Measurements from ENCODE around the gene CCDC12. TPM values are rescaled to one million over a fixed set of nuclear protein-coding genes. Genes with fewer than 3 reads are reported as not detected.
A peak's percentile ranks its signal among the peaks of the same experiment; 100 is the strongest.

Gene CCDC12
- total and polyA plus RNA-seq, 4 experiments from 2014 or later, result 59.3 to 102 (median 73.0) TPM

DNA sequence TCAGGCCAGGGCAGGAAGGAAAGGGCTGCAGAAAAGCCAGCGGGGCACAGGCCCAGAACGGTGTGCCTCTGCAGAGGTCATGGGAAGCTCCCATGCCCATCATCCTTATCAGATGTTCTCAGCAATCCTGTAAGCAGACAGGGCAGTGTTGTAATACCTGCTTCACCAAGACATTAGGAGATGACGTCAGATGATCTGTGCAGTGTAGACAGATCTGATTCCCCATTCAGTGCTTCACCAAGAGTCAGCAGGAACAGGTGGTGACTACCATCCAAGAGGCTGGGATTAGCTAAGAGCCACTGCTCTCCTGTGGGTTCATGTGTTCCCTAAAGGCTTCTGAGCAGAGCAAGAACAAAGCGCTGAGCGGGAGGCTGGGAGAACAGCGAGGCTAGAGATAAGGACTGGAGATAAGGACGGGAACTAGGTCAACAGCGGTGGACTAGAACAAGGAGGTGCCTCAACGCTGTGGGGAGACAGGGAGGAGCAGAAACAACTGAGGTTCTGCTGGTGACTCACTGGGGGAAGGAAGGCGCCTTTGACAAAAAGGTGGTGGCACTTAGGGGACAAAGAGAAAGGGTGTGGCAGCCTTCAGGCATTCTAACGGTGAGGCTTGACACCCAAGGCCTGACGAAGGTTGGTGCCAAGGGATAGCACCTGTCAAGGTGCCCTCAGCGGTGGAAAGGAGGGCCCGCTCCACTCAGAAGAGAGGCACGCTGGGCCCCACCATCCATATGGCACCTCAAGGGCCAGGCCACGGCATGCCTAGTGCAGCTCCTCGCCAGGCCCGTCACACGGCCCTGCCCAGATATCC is 28.4 kb downstream of the CCDC12 start:
- peak; percentile 73 to 97 (median 83) for DNase-seq
- Mint-ChIP-seq H3K9me3 (peaks cover 0 to 2% (median 0%) of the 10 kb centered on the region in 8 donors), H3K4me1 (peaks cover 70 to 94% (median 80%) of the 10 kb centered on the region in 4 donors), H3K4me3 (peak overlapping the region; percentile 56 to 85 (median 78)), H3K27me3 (no peaks in the 10 kb centered on the region), H3K27ac (peak overlapping the region; percentile 95 to 99 (median 97)), H3K36me3 (peaks cover 0 to 13% of the 10 kb centered on the region in 2 donors)
- Histone ChIP-seq H3K27me3 (ENCODE audit: insufficient read depth, low read length) (no peaks in the 10 kb centered on the region), H3K27ac (ENCODE audit: low read depth, low read length) (peak overlapping the region; percentile 69), H3K4me1 (ENCODE audit: insufficient read depth, low read length) (peaks cover 88% of the 10 kb centered on the region), H3K9me3 (ENCODE audit: control insufficient read depth in 1 of 2, low read length in 2 of 2) (no peaks in the 10 kb centered on the region), H3K36me3 (ENCODE audit: insufficient read depth, low read length) (no peaks in the 10 kb centered on the region), H3K4me3 (ENCODE audit: low read length in 2 of 2) (peak overlapping the region in 1 of 2 donors; percentile 13)
- POLR2A ChIA-PET (ENCODE audit: partially characterized antibody), result interaction anchor here (1.0 to 4.2 kb wide), 13 partner anchors 9 to 50 kb away, joined by 3 to 116 read pairs (median 7); partner anchors contain the start of genes CCDC12 and NBEAL2
- CTCF ChIA-PET (ENCODE audit: partially characterized antibody), result interaction anchor here (0.9 to 2.3 kb wide), 11 partner anchors 10 to 51 kb away, joined by 3 to 12 read pairs (median 6); partner anchors contain the start of gene NBEAL2
- intact Hi-C loops (cut with micrococcal nuclease), result loop anchor here (1.0 to 2.0 kb wide), 2 partner anchors 31 to 39 kb away; partner anchors contain the start of gene NBEAL2

DNA sequence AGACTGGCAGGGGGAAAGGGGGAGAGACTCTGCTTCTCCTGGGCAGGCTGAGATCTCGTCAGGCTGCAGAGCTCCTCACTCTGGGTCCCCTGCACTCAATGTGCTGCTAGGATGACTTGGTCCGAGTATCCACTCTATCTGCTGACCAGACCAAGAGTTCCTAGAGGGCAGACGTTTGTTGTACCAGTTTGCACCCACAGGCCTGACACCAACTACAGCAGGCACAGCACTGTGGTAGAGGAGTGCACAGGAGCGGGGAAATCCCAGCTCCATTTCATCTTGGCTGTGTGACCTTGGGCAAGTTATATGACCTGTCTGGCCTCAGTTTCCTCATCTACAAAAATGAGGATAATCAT is 29.0 kb downstream of the CCDC12 start:
- no peak for DNase-seq
- Histone ChIP-seq H3K9me3 (ENCODE audit: control insufficient read depth in 1 of 2, low read length in 2 of 2) (no peaks in the 10 kb centered on the region), H3K27ac (ENCODE audit: low read depth, low read length) (peak overlapping the region; percentile 69), H3K4me1 (ENCODE audit: insufficient read depth, low read length) (peaks cover 81% of the 10 kb centered on the region), H3K27me3 (ENCODE audit: insufficient read depth, low read length) (no peaks in the 10 kb centered on the region), H3K36me3 (ENCODE audit: insufficient read depth, low read length) (no peaks in the 10 kb centered on the region), H3K4me3 (ENCODE audit: low read length in 2 of 2) (peak overlapping the region; percentile 7 to 15)
- Mint-ChIP-seq H3K36me3 (peaks cover 0 to 19% of the 10 kb centered on the region in 2 donors), H3K27ac (peak overlapping the region; percentile 95 to 99 (median 97)), H3K4me1 (peaks cover 66 to 94% (median 79%) of the 10 kb centered on the region in 4 donors), H3K27me3 (no peaks in the 10 kb centered on the region), H3K4me3 (peak overlapping the region; percentile 56 to 85 (median 78)), H3K9me3 (peaks cover 0 to 2% (median 0%) of the 10 kb centered on the region in 8 donors)
- POLR2A ChIA-PET (ENCODE audit: partially characterized antibody), result interaction anchor here (0.7 to 4.2 kb wide), 16 partner anchors 9 to 217 kb away, joined by 3 to 116 read pairs (median 6); partner anchors contain the start of genes CCDC12, NBEAL2 and SETD2
- intact Hi-C loops (cut with micrococcal nuclease), result no loop called here
- CTCF ChIA-PET (ENCODE audit: partially characterized antibody), result interaction anchor here (0.9 to 2.3 kb wide), 14 partner anchors 11 to 376 kb away, joined by 3 to 12 read pairs (median 6); partner anchors contain the start of gene NBEAL2

DNA sequence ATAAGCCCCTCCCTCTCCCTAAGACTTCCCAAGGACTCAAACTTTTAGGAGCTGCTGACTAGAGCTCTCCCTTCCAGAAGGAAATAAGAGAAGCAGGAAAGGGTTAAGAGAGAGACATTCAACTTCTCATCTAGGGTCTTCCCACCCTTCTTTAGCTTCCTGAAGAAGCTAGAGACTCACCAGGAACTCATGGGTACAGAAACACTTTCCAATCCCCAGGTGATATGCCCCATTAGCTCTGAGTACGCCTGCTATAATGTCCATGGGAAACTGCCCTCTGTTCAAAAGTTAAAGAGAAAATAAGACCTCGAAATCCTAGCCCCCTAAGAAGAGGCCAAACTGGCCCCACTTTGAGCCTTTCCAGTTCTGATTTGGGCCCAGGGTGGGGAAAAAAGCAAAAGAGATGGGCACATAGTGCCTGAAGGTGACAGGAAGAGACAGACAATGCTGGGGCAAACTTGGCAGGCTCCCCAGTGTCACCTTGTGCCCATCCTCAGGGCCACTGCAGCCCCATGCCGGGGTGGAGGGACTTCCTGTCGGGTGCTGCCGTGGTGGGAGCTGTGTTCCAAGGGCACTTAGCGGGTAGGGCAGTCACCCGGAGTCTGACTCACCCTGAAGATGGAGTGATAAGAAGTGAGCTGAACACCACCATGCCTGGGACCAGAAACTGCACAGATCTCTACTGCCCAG is 29.5 kb downstream of the CCDC12 start:
- ChIA-PET POLR2A (ENCODE audit: partially characterized antibody) (interaction anchor here (0.7 to 4.2 kb wide), 15 partner anchors 10 to 217 kb away, joined by 3 to 116 read pairs (median 6); partner anchors contain the start of genes CCDC12, NBEAL2 and SETD2), CTCF (ENCODE audit: partially characterized antibody) (interaction anchor here (0.9 to 2.3 kb wide), 15 partner anchors 11 to 377 kb away, joined by 3 to 12 read pairs (median 5); partner anchors contain the start of gene NBEAL2)
- no peaks in the 10 kb centered on the region for H3K36me3 ChIP-seq (ENCODE audit: insufficient read depth, low read length)
- no peaks in the 10 kb centered on the region for H3K27me3 Mint-ChIP-seq
- peak overlapping the region; percentile 73 to 85 (median 78) for H3K4me3 Mint-ChIP-seq
- H3K27ac ChIP-seq (ENCODE audit: low read depth, low read length), result peak overlapping the region; percentile 69
- peaks cover 0 to 2% (median 0%) of the 10 kb centered on the region in 8 donors for H3K9me3 Mint-ChIP-seq
- H3K4me1 Mint-ChIP-seq, result peaks cover 64 to 93% (median 78%) of the 10 kb centered on the region in 4 donors
- peak overlapping the region; percentile 95 to 99 (median 97) for H3K27ac Mint-ChIP-seq
- intact Hi-C loops (cut with micrococcal nuclease), result no loop called here
- peaks cover 0 to 20% of the 10 kb centered on the region in 2 donors for H3K36me3 Mint-ChIP-seq
- peak overlapping the region in 1 of 2 donors; percentile 7 for H3K4me3 ChIP-seq (ENCODE audit: low read length in 2 of 2)
- H3K9me3 ChIP-seq (ENCODE audit: control insufficient read depth in 1 of 2, low read length in 2 of 2), result no peaks in the 10 kb centered on the region
- DNase-seq, result peak; percentile 61 to 93 (median 64)
- H3K4me1 ChIP-seq (ENCODE audit: insufficient read depth, low read length), result peaks cover 76% of the 10 kb centered on the region
- H3K27me3 ChIP-seq (ENCODE audit: insufficient read depth, low read length), result no peaks in the 10 kb centered on the region

DNA sequence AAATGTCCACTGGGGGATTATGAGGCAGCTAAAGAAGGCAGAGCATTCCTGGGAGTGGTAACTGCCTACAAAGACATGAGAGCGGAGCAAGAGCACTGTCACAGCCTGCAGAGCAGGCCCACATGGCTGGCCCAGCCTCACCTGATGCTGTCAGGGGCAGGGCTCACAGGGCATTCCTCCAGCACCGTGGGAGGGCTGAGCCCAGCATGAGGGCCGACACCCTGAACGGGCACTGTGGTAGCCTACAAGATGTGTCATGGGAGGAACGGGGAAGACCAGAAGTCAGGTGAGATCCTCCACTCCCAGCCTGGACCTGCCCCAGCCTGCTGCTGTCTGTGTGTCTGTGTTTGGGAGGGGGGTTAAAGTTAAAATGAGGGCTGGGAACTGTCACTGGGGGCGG is 30.1 kb downstream of the CCDC12 start:
- CTCF ChIA-PET (ENCODE audit: partially characterized antibody), result interaction anchor here (0.9 to 2.0 kb wide), 9 partner anchors 13 to 377 kb away, joined by 3 to 12 read pairs (median 3); no protein-coding TSS in a partner anchor
- POLR2A ChIA-PET (ENCODE audit: partially characterized antibody), result interaction anchor here (1.5 to 4.2 kb wide), 7 partner anchors 13 to 51 kb away, joined by 6 to 116 read pairs (median 19); partner anchors contain the start of genes CCDC12 and NBEAL2
- Histone ChIP-seq H3K4me1 (ENCODE audit: insufficient read depth, low read length) (peaks cover 73% of the 10 kb centered on the region), H3K4me3 (ENCODE audit: low read length in 2 of 2) (no peak overlapping the region), H3K36me3 (ENCODE audit: insufficient read depth, low read length) (no peaks in the 10 kb centered on the region), H3K27me3 (ENCODE audit: insufficient read depth, low read length) (no peaks in the 10 kb centered on the region), H3K27ac (ENCODE audit: low read depth, low read length) (peak overlapping the region; percentile 69), H3K9me3 (ENCODE audit: control insufficient read depth in 1 of 2, low read length in 2 of 2) (no peaks in the 10 kb centered on the region)
- DNase-seq, result no peak
- H3K4me3 Mint-ChIP-seq, result peak overlapping the region in 7 of 8 donors; percentile 18 to 82 (median 59)
- H3K27ac Mint-ChIP-seq, result peak overlapping the region; percentile 95 to 99 (median 97)
- H3K36me3 Mint-ChIP-seq, result peaks cover 0 to 20% of the 10 kb centered on the region in 2 donors
- no peaks in the 10 kb centered on the region for H3K27me3 Mint-ChIP-seq
- intact Hi-C loops (cut with micrococcal nuclease), result no loop called here
- peaks cover 0 to 2% (median 0%) of the 10 kb centered on the region in 8 donors for H3K9me3 Mint-ChIP-seq
- peaks cover 61 to 90% (median 75%) of the 10 kb centered on the region in 4 donors for H3K4me1 Mint-ChIP-seq

DNA sequence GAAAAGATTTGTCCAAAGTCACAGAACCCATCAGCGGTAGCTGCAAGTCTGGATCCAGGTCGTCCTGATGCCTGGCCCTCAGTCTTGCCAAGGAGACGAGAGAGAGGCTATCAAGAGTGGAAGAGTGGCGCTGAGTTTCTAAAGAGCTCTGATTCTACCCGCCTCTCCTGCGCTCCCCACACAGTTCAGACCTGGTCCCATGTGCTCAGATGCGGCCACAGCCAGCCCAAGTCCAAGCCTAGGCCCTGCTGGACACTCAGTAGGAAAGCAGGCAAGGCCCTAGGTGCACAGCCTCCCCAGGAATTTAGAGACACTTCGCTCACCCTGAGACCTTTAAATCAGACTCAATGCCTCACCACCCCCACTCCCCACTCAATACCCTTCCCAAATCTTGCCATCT is 32.4 kb downstream of the CCDC12 start:
- Histone ChIP-seq H3K9me3 (ENCODE audit: control insufficient read depth in 1 of 2, low read length in 2 of 2) (no peaks in the 10 kb centered on the region), H3K27me3 (ENCODE audit: insufficient read depth, low read length) (no peaks in the 10 kb centered on the region), H3K4me3 (ENCODE audit: low read length in 2 of 2) (no peak overlapping the region), H3K4me1 (ENCODE audit: insufficient read depth, low read length) (peaks cover 53% of the 10 kb centered on the region), H3K36me3 (ENCODE audit: insufficient read depth, low read length) (peaks cover 14% of the 10 kb centered on the region), H3K27ac (ENCODE audit: low read depth, low read length) (no peak overlapping the region)
- Mint-ChIP-seq H3K27me3 (no peaks in the 10 kb centered on the region), H3K27ac (peak overlapping the region in 6 of 7 donors; percentile 74 to 98 (median 88)), H3K4me3 (peak overlapping the region in 1 of 8 donors; percentile 58), H3K4me1 (peaks cover 57 to 82% (median 69%) of the 10 kb centered on the region in 4 donors), H3K9me3 (peaks cover 0 to 4% (median 0%) of the 10 kb centered on the region in 8 donors), H3K36me3 (peaks cover 10 to 37% of the 10 kb centered on the region in 2 donors)
- DNase-seq, result no peak
- intact Hi-C loops (cut with micrococcal nuclease), result no loop called here
- POLR2A ChIA-PET (ENCODE audit: partially characterized antibody), result interaction anchor here (0.9 to 1.1 kb wide), 3 partner anchors 9 to 77 kb away, joined by 3 to 4 read pairs (median 3); no protein-coding TSS in a partner anchor
- CTCF ChIA-PET (ENCODE audit: partially characterized antibody), result interaction anchor here (0.6 kb wide), 1 partner anchor 21 kb away, joined by 3 read pairs; no protein-coding TSS in a partner anchor

DNA sequence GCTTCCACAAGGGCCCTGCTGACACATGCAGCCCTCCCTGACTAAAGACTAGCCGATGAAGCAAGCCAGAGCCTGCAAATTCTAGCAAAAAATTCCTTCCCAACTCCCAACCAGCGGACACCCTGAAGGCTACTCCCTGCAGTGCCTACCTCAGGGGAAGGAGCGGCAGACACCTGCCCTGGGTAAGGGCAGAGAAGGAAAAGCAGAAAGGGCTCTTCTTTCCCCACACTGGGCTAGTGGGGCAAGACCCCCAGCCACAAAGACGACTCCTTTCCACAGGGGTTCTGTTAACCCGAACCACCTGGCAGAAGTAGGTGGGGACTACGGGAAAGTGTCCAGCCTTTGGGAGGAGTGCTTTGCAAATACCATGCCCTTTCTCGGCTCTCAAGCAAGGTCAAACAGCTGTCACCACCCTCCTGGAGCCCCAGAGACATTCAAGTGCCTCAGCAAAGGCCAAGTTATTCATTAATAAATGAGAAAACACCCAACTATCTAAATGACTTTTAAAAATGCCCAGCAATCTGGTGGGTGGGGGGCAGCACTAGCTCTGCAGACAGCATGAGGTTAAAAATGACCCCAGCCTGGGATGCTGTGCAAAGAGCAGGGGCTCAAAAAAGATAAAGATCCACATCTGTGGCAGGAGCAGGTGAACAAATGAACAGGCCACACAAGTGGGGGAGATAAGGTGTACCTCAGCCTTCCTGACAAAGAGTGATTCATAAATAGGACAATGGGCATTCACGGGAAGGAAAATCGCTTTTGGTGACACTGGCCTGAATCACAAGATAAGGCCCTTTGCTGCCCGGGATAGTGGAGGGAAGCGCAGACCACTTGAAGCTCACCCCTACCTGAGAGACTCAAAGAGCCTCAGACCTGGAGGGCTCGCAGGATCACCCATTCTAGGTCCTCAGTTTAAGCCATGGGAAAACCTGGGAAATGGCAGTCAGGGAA is 33.0 kb downstream of the CCDC12 start:
- H3K27me3 Mint-ChIP-seq, result no peaks in the 10 kb centered on the region
- CTCF ChIA-PET (ENCODE audit: partially characterized antibody), result interaction anchor here (0.6 kb wide), 1 partner anchor 20 kb away, joined by 3 read pairs; no protein-coding TSS in a partner anchor

More for the DNA sequence above, 33.0 kb downstream of the CCDC12 start:
- no peaks in the 10 kb centered on the region for H3K9me3 ChIP-seq (ENCODE audit: control insufficient read depth in 1 of 2, low read length in 2 of 2)
- H3K4me3 ChIP-seq (ENCODE audit: low read length in 2 of 2), result no peak overlapping the region
- Mint-ChIP-seq H3K27ac (peak overlapping the region in 5 of 7 donors; percentile 52 to 95 (median 68)), H3K9me3 (peaks cover 0 to 4% (median 0%) of the 10 kb centered on the region in 8 donors), H3K4me3 (no peak overlapping the region), H3K36me3 (peaks cover 15 to 42% of the 10 kb centered on the region in 2 donors), H3K4me1 (peaks cover 54 to 80% (median 67%) of the 10 kb centered on the region in 4 donors)
- no peak for DNase-seq
- no peaks in the 10 kb centered on the region for H3K27me3 ChIP-seq (ENCODE audit: insufficient read depth, low read length)
- POLR2A ChIA-PET (ENCODE audit: partially characterized antibody), result interaction anchor here (1.0 to 1.1 kb wide), 2 partner anchors 36 to 78 kb away, joined by 3 to 4 read pairs; partner anchors contain the start of gene NBEAL2
- H3K27ac ChIP-seq (ENCODE audit: low read depth, low read length), result no peak overlapping the region
- intact Hi-C loops (cut with micrococcal nuclease), result no loop called here
- peaks cover 46% of the 10 kb centered on the region for H3K4me1 ChIP-seq (ENCODE audit: insufficient read depth, low read length)
- peaks cover 21% of the 10 kb centered on the region for H3K36me3 ChIP-seq (ENCODE audit: insufficient read depth, low read length)
